HG03521 (cell line): Measurements from ENCODE around the gene LRRC37A3.
"Not testable (repeated sequence)": the region's sequence is repeated elsewhere in the genome, so short reads cannot be mapped to it uniquely, and the experiment has no call there.

ENCODE experiments used
- ATAC-seq: cut with Tn5 transposase; IDR thresholded peaks from one replicate; pipeline ENCODE4 v1.9.1; 2021; ENCODE audit warnings: mild to moderate bottlenecking, moderate library complexity; ENCODE audit not compliant: unreplicated experiment

LRRC37A3 gene

DNA sequence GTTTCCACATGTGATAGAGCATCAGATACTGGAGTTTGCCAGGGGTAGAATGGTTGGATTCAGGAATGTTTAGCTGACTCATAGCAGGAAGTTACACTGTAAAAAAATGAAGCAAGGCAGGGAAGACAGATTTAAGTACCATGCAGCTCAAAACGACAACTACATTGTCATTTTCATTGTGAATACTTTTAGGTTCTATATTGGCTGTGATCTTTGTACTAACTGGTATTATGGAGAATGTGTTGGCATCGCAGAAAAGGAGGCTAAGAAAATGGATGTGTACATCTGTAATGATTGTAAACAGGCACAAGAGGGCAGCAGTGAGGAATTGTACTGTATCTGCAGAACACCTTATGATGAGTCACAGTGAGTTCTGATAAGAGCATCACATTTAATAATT, 8.2 kb upstream of the LRRC37A3 start:
- not testable (repeated sequence) for ATAC-seq

DNA sequence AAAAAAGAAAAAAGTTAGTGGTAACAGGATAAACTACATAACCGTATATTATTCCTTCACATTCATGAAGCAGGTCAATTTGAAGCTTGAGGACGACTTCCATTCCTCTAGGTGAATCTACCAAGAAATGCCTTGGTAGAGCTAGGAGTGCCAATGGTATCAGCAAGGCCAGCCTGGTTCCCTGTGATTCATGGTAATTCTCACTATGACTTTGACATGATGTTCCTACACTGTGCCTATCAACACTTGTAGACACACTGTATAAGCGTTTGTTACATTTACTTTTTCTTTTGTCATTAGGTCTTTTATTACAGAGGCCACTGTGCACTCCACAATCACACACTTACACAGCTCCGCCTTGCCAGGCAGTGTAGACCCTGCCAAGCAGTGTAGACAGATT, 7.2 kb upstream of the LRRC37A3 start:
- not testable (repeated sequence) for ATAC-seq

GRCh38 chr17:64925244-64925643, 6.0 kb upstream of the LRRC37A3 start:
- not testable (repeated sequence) for ATAC-seq

- not testable (repeated sequence) for ATAC-seq
Measured at GRCh38 chr17:64923051-64923568, 3.8 kb upstream of the LRRC37A3 start.

DNA sequence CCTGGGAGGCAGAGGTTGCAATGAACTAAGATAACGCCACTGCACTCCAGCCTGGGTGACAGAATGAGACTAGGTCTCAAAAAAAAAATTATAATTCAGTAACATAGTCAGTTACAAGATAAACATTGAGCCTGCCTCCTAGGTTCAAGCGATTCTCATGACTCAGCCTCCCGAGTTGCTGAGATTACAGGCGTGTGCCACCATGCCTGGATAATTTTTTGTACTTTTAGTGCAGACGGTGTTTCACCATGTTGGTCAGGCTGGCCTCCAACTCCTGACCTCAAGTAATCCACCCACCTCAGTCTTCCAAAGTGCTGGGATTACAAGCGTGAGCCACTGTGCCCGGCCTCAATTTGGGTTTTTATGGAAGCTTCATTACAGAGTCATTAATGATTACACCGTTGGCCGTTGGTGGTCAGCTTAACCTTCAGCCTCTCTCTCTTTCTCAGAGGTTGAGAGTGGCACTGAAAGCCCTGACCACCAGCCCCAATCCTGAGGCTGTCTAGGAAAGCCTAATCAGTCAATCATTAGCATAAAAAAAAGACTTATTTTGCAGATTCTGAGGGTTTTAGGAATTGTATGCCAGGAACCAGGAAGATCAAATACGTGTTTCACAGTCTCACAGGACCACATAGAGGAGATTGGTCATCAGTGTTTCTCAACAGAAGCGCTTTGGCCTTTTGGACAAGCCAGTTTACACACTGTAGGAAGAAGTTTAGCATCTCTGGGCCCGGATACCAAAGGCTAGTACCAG, 1.3 kb upstream of the LRRC37A3 start:
- ATAC-seq: no peak

- ATAC-seq: no peak
Measured at GRCh38 chr17:64920026-64920418, 744 bp upstream of the LRRC37A3 start.

DNA sequence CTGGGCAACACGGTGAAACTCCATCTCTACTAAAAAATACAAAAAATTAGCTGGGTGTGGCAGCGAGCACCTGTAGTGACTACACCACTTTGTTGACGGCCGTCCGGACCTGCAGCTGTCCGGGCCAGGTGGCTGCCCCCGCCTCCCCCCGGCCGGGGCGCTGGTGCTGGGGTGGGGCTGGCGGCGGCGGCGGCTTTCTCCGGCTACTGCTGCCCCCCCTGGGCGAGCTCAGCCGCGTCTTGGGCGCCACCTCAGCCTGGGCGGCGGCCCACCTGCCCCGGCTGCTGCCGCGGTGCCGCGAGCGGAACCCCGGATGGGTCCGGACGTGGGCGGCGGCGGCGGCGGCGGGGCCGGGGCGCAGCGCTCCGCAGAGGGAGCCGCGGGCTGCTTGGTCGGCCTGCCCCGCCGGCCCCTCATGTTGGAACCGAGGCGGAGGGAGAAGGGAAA, 413 bp downstream of the LRRC37A3 start:
- peak; percentile 46 for ATAC-seq

DNA sequence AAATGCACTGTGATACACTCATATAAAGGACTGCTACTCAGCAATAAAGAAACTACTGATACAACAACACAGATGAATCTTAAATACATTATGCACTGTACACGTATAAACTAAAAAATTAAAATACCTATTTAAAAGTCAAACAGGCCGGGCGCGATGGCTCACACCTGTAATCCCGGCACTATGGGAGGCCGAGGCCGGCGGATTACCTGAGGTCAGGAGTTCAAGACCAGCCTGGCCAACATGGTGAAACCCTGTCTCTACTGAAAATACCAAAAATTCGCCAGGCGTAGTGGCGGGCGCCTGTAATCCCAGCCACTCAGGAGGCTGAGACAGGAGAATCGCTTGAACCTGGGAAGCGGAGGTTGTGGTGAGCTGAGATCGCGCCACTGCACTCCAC, 1.7 kb downstream of the LRRC37A3 start:
- not testable (repeated sequence) for ATAC-seq

DNA sequence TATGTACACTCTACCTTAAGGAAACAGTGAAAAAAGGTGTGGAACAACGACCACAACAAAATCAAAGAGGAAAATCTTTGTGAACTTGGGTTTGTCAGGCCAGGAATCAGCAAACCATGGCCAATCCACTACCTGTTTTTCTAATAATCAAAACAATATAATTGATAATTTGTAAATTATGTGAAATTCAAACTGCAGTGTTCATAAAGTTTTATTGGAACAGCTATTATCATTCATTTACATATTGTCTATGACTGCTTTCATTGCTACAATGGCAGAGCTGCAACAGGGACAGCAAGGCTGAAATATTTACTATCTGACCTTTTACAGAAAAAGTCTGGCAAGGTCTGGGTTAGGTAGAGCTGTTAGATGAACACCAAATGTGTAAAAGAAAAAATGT, 4.0 kb downstream of the LRRC37A3 start:
- ATAC-seq: not testable (repeated sequence)

GRCh38 chr17:64910191-64910514, 9.1 kb downstream of the LRRC37A3 start:
- not testable (repeated sequence) for ATAC-seq

- not testable (repeated sequence) for ATAC-seq
Measured at GRCh38 chr17:64909511-64910190, 9.6 kb downstream of the LRRC37A3 start.

DNA sequence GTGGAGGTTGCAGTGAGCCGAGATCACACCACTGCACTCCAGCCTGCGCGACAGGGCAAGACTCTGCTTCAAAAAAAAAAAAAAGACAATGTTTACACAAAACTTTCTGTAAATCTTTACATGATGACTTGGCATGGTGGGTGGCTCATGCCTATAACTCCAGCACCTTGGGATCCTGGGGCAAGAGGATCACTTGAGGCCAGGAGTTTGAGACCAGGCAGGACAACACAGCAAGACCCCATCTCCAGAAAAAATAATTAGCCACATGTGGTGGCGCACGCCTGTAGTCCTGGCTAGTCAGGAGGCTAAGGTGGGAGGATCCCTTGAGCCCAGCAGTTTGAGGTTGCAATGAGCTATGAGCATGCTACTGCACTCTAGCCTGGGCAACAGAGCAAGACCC, 15.2 kb downstream of the LRRC37A3 start:
- ATAC-seq: not testable (repeated sequence)

GRCh38 chr17:64897136-64897535, 22.1 kb downstream of the LRRC37A3 start:
- not testable (repeated sequence) for ATAC-seq

GRCh38 chr17:64874210-64874609, 45.1 kb downstream of the LRRC37A3 start:
- ATAC-seq: not testable (repeated sequence)

- ATAC-seq: not testable (repeated sequence)
Measured at GRCh38 chr17:64847504-64848466, 71.5 kb downstream of the LRRC37A3 start.

DNA sequence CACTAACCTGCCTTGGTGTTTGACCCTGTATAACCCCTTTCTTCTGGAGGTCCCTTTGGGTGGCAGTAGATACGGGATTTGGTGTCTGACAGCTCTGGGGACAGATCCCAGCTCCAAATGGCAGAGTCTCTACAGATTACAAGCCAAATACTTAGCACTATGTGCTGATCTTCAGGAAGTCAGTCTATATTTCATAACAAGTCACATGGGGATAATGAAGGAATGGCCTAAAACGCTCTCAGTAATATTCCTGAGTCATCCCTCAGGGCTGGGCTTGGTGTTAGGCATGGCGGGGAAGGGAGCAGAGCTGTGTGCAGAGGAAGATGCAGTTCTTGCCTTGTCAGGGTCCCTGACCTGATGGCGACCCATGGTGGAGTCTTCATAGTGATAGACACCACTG, 72.4 kb downstream of the LRRC37A3 start:
- ATAC-seq: not testable (repeated sequence)

DNA sequence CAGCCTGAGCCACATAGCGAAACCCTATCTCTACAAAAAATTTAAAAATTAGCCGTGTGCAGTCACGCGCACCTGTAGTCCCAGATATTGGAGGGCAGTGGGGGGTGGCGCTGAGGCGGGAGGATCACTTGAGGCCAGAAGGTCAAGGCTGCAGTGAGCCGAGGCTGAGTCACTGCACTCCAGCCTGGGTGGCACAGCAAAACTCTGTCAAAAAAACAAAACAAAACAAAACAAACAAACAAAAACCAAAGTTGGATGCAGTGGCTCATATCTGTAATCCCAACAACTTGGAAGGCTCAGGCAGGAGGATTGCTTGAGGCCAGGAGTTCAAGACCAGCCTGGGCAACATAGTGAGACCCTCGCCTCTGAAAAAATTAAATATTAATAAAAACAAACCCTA, 75.4 kb downstream of the LRRC37A3 start:
- ATAC-seq: not testable (repeated sequence)

DNA sequence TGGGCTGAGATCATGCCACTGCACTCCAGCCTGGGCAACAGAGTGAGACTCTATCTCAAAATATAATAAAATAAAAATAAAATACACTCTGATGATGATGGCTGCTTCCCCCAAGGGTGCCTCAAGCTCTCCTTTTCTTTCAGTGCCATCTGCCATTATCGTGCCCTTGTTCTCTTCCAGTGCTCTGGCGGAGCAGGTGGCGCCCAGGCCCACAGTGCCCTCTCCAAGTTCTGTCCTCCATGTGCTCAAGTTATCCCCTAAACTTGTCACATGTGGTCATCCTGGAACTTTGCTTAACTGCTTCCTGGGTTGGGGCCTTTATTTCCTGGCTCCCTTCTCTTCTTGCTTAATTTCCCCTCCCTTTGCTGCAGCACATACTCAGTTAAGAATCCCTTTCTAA, 76.4 kb downstream of the LRRC37A3 start:
- ATAC-seq: not testable (repeated sequence)

GRCh38 chr17:64840960-64841359, 78.3 kb downstream of the LRRC37A3 start:
- not testable (repeated sequence) for ATAC-seq

- not testable (repeated sequence) for ATAC-seq
Measured at GRCh38 chr17:64838513-64838912, 80.8 kb downstream of the LRRC37A3 start.
